Suprapubic skin (tissue), 4 donors: ENCODE results near the gene GAP43.

Experiments
- EP300 ChIP-seq: sonication (generic); formaldehyde crosslinking; IDR thresholded peaks from one replicate; pipeline ENCODE4 v1.6.1; 2017; ENCODE audit warnings: antibody characterized with exemption
- POLR2A ChIP-seq, 2 donors: fragments of 450-650 bp; IDR thresholded peaks; one replicate each; pipeline ENCODE4 v1.6.1; 2017; ENCODE audit warnings: antibody characterized with exemption in 2 of 2, mild to moderate bottlenecking in 2 of 2, moderate library complexity in 2 of 2
- POLR2AphosphoS5 ChIP-seq, 3 donors: sonication (generic); formaldehyde crosslinking; IDR thresholded peaks; one replicate each; pipeline ENCODE4 v1.6.1; 2017; ENCODE audit warnings: antibody characterized with exemption in 3 of 3
- TF ChIP-seq, protein P1 (sequence below), 2 donors: fragments of 200-600 bp in 1 of 2; fragments of 450-650 bp in 1 of 2; sonication (generic) in 1 of 2; IDR thresholded peaks; one replicate each; pipeline ENCODE4 v1.5.1; 2016 to 2019; ENCODE audit warnings: antibody characterized with exemption in 2 of 2, mild to moderate bottlenecking in 1 of 2, moderate library complexity in 1 of 2

DNA sequence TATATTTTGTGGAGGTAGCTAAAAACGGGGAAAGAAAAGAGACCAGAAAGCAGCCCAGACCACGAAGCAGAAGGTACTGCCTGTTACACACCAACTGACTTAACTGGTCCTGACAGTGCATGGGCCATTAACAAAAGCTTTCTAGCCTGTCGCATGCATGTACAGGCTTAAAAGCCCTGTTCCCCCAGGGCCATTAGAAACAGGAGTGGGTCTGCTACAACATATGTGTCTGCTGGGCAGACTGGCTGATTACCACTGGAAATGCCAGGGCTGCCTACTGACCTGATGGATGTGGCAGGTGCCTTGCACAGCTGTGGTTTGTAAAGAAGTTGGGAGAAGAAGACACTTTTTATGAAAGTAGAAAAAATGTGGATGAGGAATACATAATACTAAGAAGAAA lies 137.4 kb downstream of the GAP43 start:
- TF ChIP-seq, protein P1, sequence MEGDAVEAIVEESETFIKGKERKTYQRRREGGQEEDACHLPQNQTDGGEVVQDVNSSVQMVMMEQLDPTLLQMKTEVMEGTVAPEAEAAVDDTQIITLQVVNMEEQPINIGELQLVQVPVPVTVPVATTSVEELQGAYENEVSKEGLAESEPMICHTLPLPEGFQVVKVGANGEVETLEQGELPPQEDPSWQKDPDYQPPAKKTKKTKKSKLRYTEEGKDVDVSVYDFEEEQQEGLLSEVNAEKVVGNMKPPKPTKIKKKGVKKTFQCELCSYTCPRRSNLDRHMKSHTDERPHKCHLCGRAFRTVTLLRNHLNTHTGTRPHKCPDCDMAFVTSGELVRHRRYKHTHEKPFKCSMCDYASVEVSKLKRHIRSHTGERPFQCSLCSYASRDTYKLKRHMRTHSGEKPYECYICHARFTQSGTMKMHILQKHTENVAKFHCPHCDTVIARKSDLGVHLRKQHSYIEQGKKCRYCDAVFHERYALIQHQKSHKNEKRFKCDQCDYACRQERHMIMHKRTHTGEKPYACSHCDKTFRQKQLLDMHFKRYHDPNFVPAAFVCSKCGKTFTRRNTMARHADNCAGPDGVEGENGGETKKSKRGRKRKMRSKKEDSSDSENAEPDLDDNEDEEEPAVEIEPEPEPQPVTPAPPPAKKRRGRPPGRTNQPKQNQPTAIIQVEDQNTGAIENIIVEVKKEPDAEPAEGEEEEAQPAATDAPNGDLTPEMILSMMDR (IDR thresholded peaks at IDR 0.05): no peak
- TF ChIP-seq EP300: no peak
- TF ChIP-seq POLR2A (IDR thresholded peaks at IDR 0.05): no peak
- no peak for TF ChIP-seq POLR2AphosphoS5 (IDR thresholded peaks at IDR 0.05)
